Measurements from ENCODE around the gene NOTCH2. TPM values are rescaled to one million over a fixed set of nuclear protein-coding genes. Genes with fewer than 3 reads are reported as not detected.

NOTCH2 gene
- total RNA-seq, 4 donors from 2014 or later = 10.1 to 21.8 (median 15.8) TPM

DNA sequence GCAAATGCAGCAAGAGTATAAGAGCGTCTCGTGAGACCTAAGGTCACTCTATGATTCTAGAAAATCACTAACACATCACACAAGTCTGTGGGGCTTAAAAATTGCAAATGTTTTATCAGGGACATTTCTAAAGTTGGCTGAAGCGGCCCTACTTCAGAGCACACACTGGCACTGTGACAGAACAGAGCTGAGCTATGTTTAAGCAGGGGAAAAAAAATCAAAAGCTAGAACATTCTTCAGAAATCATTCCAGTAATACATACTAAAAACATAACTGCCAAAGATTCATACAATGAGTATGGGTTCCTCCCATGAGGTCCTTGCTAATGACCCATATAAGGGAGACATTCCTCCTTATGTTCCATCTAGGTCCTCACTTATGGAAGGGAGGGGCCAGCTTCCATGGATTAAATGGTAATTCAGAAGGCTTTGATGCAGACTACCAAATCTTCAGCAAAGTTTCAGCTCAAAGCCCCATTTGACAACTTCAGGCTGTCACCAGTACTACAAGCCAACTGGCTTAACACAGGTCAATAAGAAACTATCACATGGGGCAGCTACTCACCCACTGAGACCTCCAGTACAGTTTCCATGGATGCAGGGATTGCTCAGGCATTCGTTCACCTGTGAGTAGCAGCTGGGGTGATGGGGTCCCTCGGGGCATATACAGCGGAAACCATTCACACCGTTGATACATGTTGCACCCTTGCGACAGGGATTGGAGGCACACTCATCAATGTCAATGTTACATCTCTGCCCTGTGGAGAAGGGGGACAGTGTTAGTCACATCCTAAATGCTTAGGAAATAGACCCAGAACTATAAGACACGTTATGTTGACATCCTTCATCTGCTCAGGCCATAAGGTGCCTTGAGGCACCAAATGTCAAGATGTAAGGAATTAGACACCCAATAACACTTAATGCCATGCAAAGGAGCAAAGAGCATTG is 114.7 kb downstream of the NOTCH2 start:
- ATAC-seq (no peak), DNase-seq (no peak)
- H3K27me3 ChIP-seq = no peaks in the 10 kb centered on the region
- TF ChIP-seq POLR2A (IDR thresholded peaks at IDR 0.05) = no peak
- TF ChIP-seq, protein P1, sequence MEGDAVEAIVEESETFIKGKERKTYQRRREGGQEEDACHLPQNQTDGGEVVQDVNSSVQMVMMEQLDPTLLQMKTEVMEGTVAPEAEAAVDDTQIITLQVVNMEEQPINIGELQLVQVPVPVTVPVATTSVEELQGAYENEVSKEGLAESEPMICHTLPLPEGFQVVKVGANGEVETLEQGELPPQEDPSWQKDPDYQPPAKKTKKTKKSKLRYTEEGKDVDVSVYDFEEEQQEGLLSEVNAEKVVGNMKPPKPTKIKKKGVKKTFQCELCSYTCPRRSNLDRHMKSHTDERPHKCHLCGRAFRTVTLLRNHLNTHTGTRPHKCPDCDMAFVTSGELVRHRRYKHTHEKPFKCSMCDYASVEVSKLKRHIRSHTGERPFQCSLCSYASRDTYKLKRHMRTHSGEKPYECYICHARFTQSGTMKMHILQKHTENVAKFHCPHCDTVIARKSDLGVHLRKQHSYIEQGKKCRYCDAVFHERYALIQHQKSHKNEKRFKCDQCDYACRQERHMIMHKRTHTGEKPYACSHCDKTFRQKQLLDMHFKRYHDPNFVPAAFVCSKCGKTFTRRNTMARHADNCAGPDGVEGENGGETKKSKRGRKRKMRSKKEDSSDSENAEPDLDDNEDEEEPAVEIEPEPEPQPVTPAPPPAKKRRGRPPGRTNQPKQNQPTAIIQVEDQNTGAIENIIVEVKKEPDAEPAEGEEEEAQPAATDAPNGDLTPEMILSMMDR (IDR thresholded peaks at IDR 0.05 in 4 of 5, conservative IDR thresholded peaks at IDR 0.05 in 1 of 5) = no peak
- H3K9me3 ChIP-seq = no peaks in the 10 kb centered on the region
- in situ Hi-C loops (cut with MboI; ENCODE audit: low sequenced_read_pairs in 4 of 4) = no loop called here
- peaks cover 0 to 24% of the 10 kb centered on the region in 2 donors for H3K36me3 ChIP-seq
- H3K27ac ChIP-seq = no peak overlapping the region
- intact Hi-C loops (cut with DNase I; ENCODE audit: low total_unique reads) = no loop called here
- no peak overlapping the region for H3K4me3 ChIP-seq
- peaks cover 0 to 4% of the 10 kb centered on the region in 2 donors for H3K4me1 ChIP-seq

DNA sequence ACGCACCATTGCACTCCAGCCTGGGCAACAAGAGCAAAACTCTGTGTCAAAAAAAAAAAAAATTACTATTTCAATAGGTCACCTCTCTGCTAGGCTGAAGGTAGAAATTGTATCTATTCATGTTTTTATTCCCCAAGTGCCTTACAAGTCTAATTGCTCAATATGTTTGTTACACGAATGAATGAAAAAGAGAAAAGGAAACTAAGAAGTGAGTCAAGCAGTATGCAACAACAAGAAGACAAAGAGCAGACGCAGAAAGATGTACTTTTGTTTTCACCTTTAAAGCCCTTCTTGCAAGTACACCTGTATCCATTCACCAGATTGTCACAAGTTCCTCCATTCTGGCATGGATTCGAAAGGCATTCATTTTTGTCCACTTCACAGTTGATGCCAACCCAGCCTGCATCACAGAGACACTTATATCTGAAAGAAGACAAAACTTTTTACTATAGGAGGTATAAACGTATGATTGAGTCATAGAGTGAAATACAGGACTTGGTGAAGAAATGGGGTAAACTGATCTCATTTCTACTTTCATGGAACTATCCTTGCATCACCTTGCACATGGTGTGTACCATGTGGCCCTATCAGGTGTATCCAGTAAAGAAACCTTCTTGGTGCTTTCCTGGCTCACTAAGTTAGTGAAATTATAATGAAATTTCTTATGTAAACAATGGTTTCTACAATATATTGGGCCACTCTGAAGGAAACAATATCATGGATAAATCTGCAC is 116.0 kb downstream of the NOTCH2 start:
- in situ Hi-C loops (cut with MboI; ENCODE audit: low sequenced_read_pairs in 4 of 4) (no loop called here), intact Hi-C loops (cut with DNase I; ENCODE audit: low total_unique reads) (no loop called here)
- Histone ChIP-seq H3K27me3 (no peaks in the 10 kb centered on the region), H3K27ac (no peak overlapping the region), H3K4me1 (peaks cover 0 to 3% of the 10 kb centered on the region in 2 donors), H3K9me3 (no peaks in the 10 kb centered on the region), H3K36me3 (peaks cover 0 to 24% of the 10 kb centered on the region in 2 donors), H3K4me3 (no peak overlapping the region)
- ATAC-seq = no peak
- TF ChIP-seq, protein P1 (IDR thresholded peaks at IDR 0.05 in 4 of 5, conservative IDR thresholded peaks at IDR 0.05 in 1 of 5) = no peak
- no peak for TF ChIP-seq POLR2A (IDR thresholded peaks at IDR 0.05)
- DNase-seq = no peak

DNA sequence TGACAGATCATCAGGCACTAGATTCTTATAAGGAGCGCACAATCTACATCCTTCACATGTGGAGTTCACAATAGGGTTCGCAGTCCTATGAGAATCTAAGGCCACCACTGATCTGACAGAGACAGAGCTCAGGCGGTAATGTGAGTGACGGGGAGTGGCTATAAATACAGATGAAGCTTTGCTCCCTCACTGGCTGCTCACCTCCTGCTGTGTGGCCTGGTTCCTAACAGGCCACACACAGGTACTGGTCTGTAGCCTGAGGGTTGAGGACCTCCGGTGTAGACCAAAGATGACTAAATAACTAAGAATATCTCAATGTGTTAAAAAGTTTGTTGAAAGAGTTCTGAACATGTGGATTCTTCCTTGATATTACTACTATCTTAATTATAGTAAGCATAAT is 117.0 kb downstream of the NOTCH2 start:
- ATAC-seq = no peak
- DNase-seq = no peak
- no peak overlapping the region for H3K4me3 ChIP-seq
- no peaks in the 10 kb centered on the region for H3K4me1 ChIP-seq
- TF ChIP-seq POLR2A (IDR thresholded peaks at IDR 0.05) = no peak
- TF ChIP-seq, protein P1 (IDR thresholded peaks at IDR 0.05 in 4 of 5, conservative IDR thresholded peaks at IDR 0.05 in 1 of 5) = no peak
- H3K27ac ChIP-seq = no peak overlapping the region
- intact Hi-C loops (cut with DNase I; ENCODE audit: low total_unique reads) (no loop called here), in situ Hi-C loops (cut with MboI; ENCODE audit: low sequenced_read_pairs in 4 of 4) (no loop called here)
- H3K36me3 ChIP-seq = peaks cover 0 to 24% of the 10 kb centered on the region in 2 donors
- H3K27me3 ChIP-seq = no peaks in the 10 kb centered on the region
- H3K9me3 ChIP-seq = no peaks in the 10 kb centered on the region

DNA sequence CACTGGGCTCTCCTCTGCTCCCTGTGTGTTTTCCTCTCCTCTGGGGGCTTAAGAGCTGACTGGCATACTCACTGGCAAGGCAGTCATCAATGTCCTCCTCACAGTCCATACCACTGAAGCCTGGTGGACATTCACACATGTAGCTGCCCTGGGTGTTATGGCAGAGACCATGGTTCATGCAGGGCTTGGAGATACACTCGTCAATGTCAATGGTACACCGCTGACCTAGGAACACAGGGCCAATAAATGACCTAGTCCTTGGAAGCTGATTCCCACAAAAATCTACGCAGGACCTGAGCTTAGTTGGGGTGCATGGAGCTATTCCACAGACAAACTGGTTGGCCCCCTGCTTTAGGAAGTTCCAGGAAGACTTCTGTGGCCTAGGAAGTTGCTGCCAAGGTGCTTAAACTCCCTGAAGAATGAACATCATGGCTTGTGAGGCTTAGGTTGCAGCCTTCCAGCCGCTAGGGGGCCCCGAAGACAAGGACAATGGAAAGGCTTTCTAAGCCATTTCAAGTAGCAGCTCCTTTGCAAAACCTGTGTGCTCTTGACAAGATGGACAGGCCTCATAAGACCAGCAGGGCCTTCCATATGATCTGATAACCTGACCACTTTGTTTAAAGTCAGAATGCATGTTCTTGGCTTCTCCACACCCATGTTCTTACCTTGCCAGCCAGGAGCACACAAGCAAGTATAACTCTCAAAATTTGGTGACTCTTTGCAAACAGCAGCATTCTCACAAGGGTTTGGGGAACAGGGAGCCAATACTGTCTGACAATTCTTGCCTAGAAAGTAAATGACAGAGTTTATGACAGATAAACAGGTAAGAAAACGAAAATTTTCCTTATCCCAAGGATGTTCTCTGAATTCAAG is 120.9 kb downstream of the NOTCH2 start:
- intact Hi-C loops (cut with DNase I; ENCODE audit: low total_unique reads) (no loop called here), in situ Hi-C loops (cut with MboI; ENCODE audit: low sequenced_read_pairs in 4 of 4) (no loop called here)
- H3K27me3 ChIP-seq = no peaks in the 10 kb centered on the region
- ATAC-seq (peak; percentile 78 to 90), DNase-seq (peak; percentile 38 to 64)
- H3K4me3 ChIP-seq = no peak overlapping the region
- H3K9me3 ChIP-seq = no peaks in the 10 kb centered on the region
- TF ChIP-seq POLR2A (IDR thresholded peaks at IDR 0.05) = no peak
- TF ChIP-seq, protein P1 (IDR thresholded peaks at IDR 0.05 in 4 of 5, conservative IDR thresholded peaks at IDR 0.05 in 1 of 5) = peak; percentile 52 to 79 (median 67)
- H3K4me1 ChIP-seq = no peaks in the 10 kb centered on the region
- H3K36me3 ChIP-seq = peaks cover 0 to 24% of the 10 kb centered on the region in 2 donors
- no peak overlapping the region for H3K27ac ChIP-seq

Data from gastrocnemius medialis (tissue), 4 donors.